Astrocyte (in vitro differentiated cells and primary cell): ENCODE data around the gene COX6B1.
A peak's percentile ranks its signal among the peaks of the same experiment; 100 is the strongest.

Source experiments
- EZH2 ChIP-seq: IDR thresholded peaks from 2 replicates; pipeline ENCODE4 v1.6.1; 2012; ENCODE audit warnings: mild to moderate bottlenecking, low read length, inconsistent platforms; ENCODE audit not compliant: insufficient read depth
- TF ChIP-seq, protein P1 (sequence below): IDR thresholded peaks from 2 replicates; pipeline ENCODE4 v1.5.1; 2011; ENCODE audit warnings: low read depth, mild to moderate bottlenecking, inconsistent platforms, low read length, moderate library complexity; ENCODE audit not compliant: insufficient read depth

DNA sequence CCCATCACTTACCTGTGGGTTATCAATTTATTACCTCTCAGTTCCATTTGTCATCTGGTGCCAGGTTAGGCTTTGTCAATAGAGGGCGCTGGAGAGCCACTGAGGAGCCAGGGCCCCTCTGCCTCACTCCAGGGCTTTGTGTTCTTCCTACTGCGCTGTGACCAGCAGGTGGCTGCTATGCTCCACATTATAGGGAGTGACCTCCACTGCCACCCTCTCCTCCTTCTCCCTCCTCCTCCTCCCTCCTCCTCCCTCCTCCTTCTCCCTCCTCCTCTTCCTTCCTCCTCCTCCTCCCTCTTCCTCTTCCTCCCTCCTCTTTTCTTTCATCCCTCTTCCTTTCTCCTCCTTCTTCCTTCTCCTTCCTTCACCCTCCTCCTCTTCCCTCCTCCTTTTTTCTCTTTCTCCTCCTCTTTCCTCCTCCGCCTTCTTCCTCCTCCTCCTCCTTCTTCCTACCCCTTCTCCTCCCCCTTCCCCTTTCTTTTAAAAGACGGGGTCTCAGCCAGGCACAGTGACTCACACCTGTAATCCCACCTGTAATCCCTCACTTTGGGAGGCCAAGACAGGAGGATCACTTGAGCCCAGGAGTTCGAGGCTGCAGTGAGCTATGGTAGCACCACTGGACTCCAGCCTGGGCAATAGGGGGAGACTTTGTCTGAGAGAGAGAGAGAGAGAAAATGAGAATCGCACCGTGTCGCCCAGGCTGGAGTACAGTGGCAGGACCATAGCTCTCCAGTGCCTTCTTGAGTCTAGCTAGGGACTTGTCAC, 45.9 kb downstream of the COX6B1 start:
- TF ChIP-seq EZH2: no peak
- TF ChIP-seq, protein P1, sequence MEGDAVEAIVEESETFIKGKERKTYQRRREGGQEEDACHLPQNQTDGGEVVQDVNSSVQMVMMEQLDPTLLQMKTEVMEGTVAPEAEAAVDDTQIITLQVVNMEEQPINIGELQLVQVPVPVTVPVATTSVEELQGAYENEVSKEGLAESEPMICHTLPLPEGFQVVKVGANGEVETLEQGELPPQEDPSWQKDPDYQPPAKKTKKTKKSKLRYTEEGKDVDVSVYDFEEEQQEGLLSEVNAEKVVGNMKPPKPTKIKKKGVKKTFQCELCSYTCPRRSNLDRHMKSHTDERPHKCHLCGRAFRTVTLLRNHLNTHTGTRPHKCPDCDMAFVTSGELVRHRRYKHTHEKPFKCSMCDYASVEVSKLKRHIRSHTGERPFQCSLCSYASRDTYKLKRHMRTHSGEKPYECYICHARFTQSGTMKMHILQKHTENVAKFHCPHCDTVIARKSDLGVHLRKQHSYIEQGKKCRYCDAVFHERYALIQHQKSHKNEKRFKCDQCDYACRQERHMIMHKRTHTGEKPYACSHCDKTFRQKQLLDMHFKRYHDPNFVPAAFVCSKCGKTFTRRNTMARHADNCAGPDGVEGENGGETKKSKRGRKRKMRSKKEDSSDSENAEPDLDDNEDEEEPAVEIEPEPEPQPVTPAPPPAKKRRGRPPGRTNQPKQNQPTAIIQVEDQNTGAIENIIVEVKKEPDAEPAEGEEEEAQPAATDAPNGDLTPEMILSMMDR: peak; percentile 93
